ENCODE measurements around the gene AUP1. TPM values are rescaled to one million over a fixed set of nuclear protein-coding genes. Genes with fewer than 3 reads are reported as not detected.
"Not testable (repeated sequence)": the region's sequence is repeated elsewhere in the genome, so short reads cannot be mapped to it uniquely, and the experiment has no call there.

AUP1 gene
- total RNA-seq, 2 donors from 2014 or later = 82.5 to 170 TPM

GRCh38 chr2:74564222-74564621, 34.7 kb upstream of the AUP1 start:
- TF ChIP-seq, protein P1, sequence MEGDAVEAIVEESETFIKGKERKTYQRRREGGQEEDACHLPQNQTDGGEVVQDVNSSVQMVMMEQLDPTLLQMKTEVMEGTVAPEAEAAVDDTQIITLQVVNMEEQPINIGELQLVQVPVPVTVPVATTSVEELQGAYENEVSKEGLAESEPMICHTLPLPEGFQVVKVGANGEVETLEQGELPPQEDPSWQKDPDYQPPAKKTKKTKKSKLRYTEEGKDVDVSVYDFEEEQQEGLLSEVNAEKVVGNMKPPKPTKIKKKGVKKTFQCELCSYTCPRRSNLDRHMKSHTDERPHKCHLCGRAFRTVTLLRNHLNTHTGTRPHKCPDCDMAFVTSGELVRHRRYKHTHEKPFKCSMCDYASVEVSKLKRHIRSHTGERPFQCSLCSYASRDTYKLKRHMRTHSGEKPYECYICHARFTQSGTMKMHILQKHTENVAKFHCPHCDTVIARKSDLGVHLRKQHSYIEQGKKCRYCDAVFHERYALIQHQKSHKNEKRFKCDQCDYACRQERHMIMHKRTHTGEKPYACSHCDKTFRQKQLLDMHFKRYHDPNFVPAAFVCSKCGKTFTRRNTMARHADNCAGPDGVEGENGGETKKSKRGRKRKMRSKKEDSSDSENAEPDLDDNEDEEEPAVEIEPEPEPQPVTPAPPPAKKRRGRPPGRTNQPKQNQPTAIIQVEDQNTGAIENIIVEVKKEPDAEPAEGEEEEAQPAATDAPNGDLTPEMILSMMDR (IDR thresholded peaks at IDR 0.05) = no peak
- TF ChIP-seq POLR2A (IDR thresholded peaks at IDR 0.05) = no peak
- ATAC-seq (no peak), DNase-seq (no peak)
- Histone ChIP-seq H3K4me3 (no peak overlapping the region), H3K27me3 (no peaks in the 10 kb centered on the region), H3K9me3 (no peaks in the 10 kb centered on the region), H3K4me1 (no peaks in the 10 kb centered on the region), H3K36me3 (replicated peaks in 1 of 2; ENCODE audit: insufficient read depth in 1 of 2, low read depth in 2 of 2) (no peaks in the 10 kb centered on the region), H3K27ac (no peak overlapping the region)
- WGBS, 2 donors = 44 to 71% methylated on average over 5 of the region's 5 CpGs
- intact Hi-C loops (cut with DNase I) = no loop called here

- Histone ChIP-seq H3K27ac (no peak overlapping the region), H3K36me3 (replicated peaks in 1 of 2; ENCODE audit: insufficient read depth in 1 of 2, low read depth in 2 of 2) (no peaks in the 10 kb centered on the region), H3K4me1 (no peaks in the 10 kb centered on the region), H3K4me3 (no peak overlapping the region), H3K27me3 (no peaks in the 10 kb centered on the region), H3K9me3 (no peaks in the 10 kb centered on the region)
- DNase-seq = no peak
- whole genome bisulfite sequencing, 2 donors = 66 to 80% methylated on average over 7 of the region's 7 CpGs
- ATAC-seq = no peak
- TF ChIP-seq, protein P1 (IDR thresholded peaks at IDR 0.05) = no peak
- TF ChIP-seq POLR2A (IDR thresholded peaks at IDR 0.05) = no peak
- intact Hi-C loops (cut with DNase I) = no loop called here
These were observed 32.7 kb upstream of the AUP1 start for GRCh38 chr2:74562126-74562775.

GRCh38 chr2:74561022-74561421, 31.5 kb upstream of the AUP1 start:
- H3K36me3 ChIP-seq (replicated peaks in 1 of 2; ENCODE audit: insufficient read depth in 1 of 2, low read depth in 2 of 2); ATAC-seq; H3K27ac ChIP-seq; H3K4me1 ChIP-seq; intact Hi-C loops (cut with DNase I); H3K9me3 ChIP-seq; H3K27me3 ChIP-seq; DNase-seq; H3K4me3 ChIP-seq: not testable (repeated sequence)
- 67 to 94% methylated on average over 1 of the region's 1 CpG for WGBS, 2 donors

GRCh38 chr2:74560591-74560990, 31.1 kb upstream of the AUP1 start:
- WGBS, 2 donors = 45 to 60% methylated on average over 6 of the region's 6 CpGs
- ATAC-seq (no peak), DNase-seq (no peak)
- Histone ChIP-seq H3K27me3 (no peaks in the 10 kb centered on the region), H3K27ac (no peak overlapping the region), H3K4me1 (peaks cover 1% of the 10 kb centered on the region), H3K9me3 (no peaks in the 10 kb centered on the region), H3K4me3 (no peak overlapping the region), H3K36me3 (replicated peaks in 1 of 2; ENCODE audit: insufficient read depth in 1 of 2, low read depth in 2 of 2) (no peaks in the 10 kb centered on the region)
- TF ChIP-seq, protein P1 (IDR thresholded peaks at IDR 0.05) = no peak
- no peak for TF ChIP-seq POLR2A (IDR thresholded peaks at IDR 0.05)
- intact Hi-C loops (cut with DNase I) = no loop called here

DNA sequence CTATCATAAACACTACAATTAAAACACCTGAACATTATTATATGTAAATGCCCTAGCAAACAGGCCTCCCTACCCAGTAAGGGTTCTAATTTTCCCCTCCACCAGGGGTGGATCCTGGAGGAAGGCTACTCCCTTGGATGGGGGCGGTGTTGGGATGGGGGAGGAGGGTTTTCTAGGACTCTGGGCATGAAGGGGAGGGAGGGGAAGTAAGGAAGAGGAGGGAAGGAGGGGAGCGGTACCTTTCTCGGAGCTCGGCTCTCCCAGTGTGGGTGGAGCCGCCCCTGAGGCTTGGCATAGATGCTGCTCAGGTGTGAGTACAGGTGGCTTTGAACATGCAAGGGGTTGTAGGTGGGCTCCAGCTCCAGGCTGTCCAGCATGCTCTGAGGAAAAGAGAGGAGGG, 30.4 kb upstream of the AUP1 start:
- no peaks in the 10 kb centered on the region for H3K36me3 ChIP-seq (replicated peaks in 1 of 2; ENCODE audit: insufficient read depth in 1 of 2, low read depth in 2 of 2)
- no peak for ATAC-seq
- TF ChIP-seq, protein P1 (IDR thresholded peaks at IDR 0.05) = no peak
- no peak for TF ChIP-seq POLR2A (IDR thresholded peaks at IDR 0.05)
- no peak overlapping the region for H3K27ac ChIP-seq
- H3K27me3 ChIP-seq = no peaks in the 10 kb centered on the region
- intact Hi-C loops (cut with DNase I) = no loop called here
- peaks cover 8% of the 10 kb centered on the region for H3K4me1 ChIP-seq
- H3K9me3 ChIP-seq = no peaks in the 10 kb centered on the region
- 42 to 52% methylated on average over 5 of the region's 5 CpGs for WGBS, 2 donors
- no peak for DNase-seq
- H3K4me3 ChIP-seq = no peak overlapping the region

Data from body of pancreas (tissue), 4 donors.